GM23248 (cell line): Measurements from ENCODE around the gene HEXB. TPM values are rescaled to one million over a fixed set of nuclear protein-coding genes. Genes with fewer than 3 reads are reported as not detected.
"Not testable (repeated sequence)": the region's sequence is repeated elsewhere in the genome, so short reads cannot be mapped to it uniquely, and the experiment has no call there.

Experiments
- DNase-seq: peaks from one replicate; pipeline ENCODE4 v3.0.0-alpha.2; 2015
- H2AFZ ChIP-seq: fragments of 200-600 bp; sonication (generic); 2 replicates; pipeline ENCODE4 v1.6.1; 2016; ENCODE audit warnings: antibody characterized with exemption
- H3F3A ChIP-seq: fragments of 200-600 bp; sonication (generic); 2 replicates; pipeline ENCODE4 v1.6.1; 2016; ENCODE audit warnings: mild to moderate bottlenecking, antibody characterized with exemption, mixed run types; ENCODE audit not compliant: insufficient read depth
- H3K27ac ChIP-seq: fragments of 200-600 bp; sonication (generic); 2 replicates; pipeline ENCODE4 v1.5.1; 2016; ENCODE audit warnings: mild to moderate bottlenecking
- H3K27me3 ChIP-seq: fragments of 200-600 bp; sonication (generic); replicated peaks from 2 replicates; pipeline ENCODE4 v1.6.1; 2016; ENCODE audit warnings: mild to moderate bottlenecking; ENCODE audit not compliant: insufficient read depth
- H3K36me3 ChIP-seq: fragments of 200-600 bp; sonication (generic); 2 replicates; pipeline ENCODE4 v1.6.1; 2016; ENCODE audit warnings: low read depth, mild to moderate bottlenecking
- H3K4me1 ChIP-seq: fragments of 200-600 bp; sonication (generic); 2 replicates; pipeline ENCODE4 v1.6.1; 2016; ENCODE audit warnings: mild to moderate bottlenecking; ENCODE audit not compliant: insufficient read depth
- H3K4me2 ChIP-seq: fragments of 200-600 bp; sonication (generic); one replicate; pipeline ENCODE4 v1.6.1; 2016; ENCODE audit warnings: mild to moderate bottlenecking; ENCODE audit not compliant: unreplicated experiment
- H3K4me3 ChIP-seq: fragments of 200-600 bp; sonication (generic); 2 replicates; pipeline ENCODE4 v1.5.1; 2016; ENCODE audit warnings: mild to moderate bottlenecking
- H3K79me2 ChIP-seq: fragments of 200-600 bp; sonication (generic); 2 replicates; pipeline ENCODE4 v1.6.1; 2016; ENCODE audit warnings: mild to moderate bottlenecking; ENCODE audit not compliant: insufficient read depth
- H3K9ac ChIP-seq: fragments of 200-600 bp; sonication (generic); 2 replicates; pipeline ENCODE4 v1.6.1; 2016; ENCODE audit warnings: mild to moderate bottlenecking
- H3K9me2 ChIP-seq: fragments of 200-600 bp; sonication (generic); 2 replicates; pipeline ENCODE4 v1.6.1; 2016; ENCODE audit warnings: mixed run types, mild to moderate bottlenecking, moderate library complexity; ENCODE audit not compliant: insufficient read depth
- H3K9me3 ChIP-seq: fragments of 200-600 bp; sonication (generic); one replicate; pipeline ENCODE4 v1.6.1; 2017; ENCODE audit warnings: low read depth
- H4K20me1 ChIP-seq: fragments of 200-600 bp; sonication (generic); 2 replicates; pipeline ENCODE4 v1.6.0; 2016; ENCODE audit not compliant: insufficient read depth
- EZH2 ChIP-seq: fragments of 200-600 bp; sonication (generic); IDR thresholded peaks from 2 replicates; pipeline ENCODE4 v1.6.1; 2018; ENCODE audit warnings: antibody characterized with exemption, mild to moderate bottlenecking; ENCODE audit not compliant: insufficient read depth, poor library complexity, severe bottlenecking
- EZH2phosphoT487 ChIP-seq: fragments of 200-600 bp; sonication (generic); IDR thresholded peaks from 2 replicates; pipeline ENCODE4 v1.6.1; 2018; ENCODE audit warnings: antibody characterized with exemption, moderate library complexity, mild to moderate bottlenecking, low read depth; ENCODE audit not compliant: insufficient read depth
- WGBS, 2 experiments: methylation state at CpG; one replicate each; pipeline ENCODE4 v1.1.6; 2015 to 2017; ENCODE audit warnings: low lambda C conversion rate in 2 of 2, low coverage in 1 of 2; ENCODE audit errors: missing lambda C conversion rate in 2 of 2; 5-methylcytosine and 5-hydroxymethylcytosine counted together
- in situ Hi-C: fragments of 300-500 bp; cut with MboI; formaldehyde crosslinking; loops from 2 replicates; pipeline ENCODE4 v1.15.0; 2020
- polyA plus RNA-seq: library from polyadenylated mRNA; unstranded; fragments of >200 nt; fragmentation: Nextera tagmentation; extraction: Ambion mirVana; gene quantifications from 2 replicates; pipeline ENCODE4 v1.2.1, GENCODE V29; 2016
- total RNA-seq: library from RNA; depleted of rRNA; stranded (reverse); fragments of >200 nt; shearing (Covaris generic); gene quantifications from 2 replicates; pipeline ENCODE4 v1.2.3, GENCODE V29; 2014

HEXB gene
- total and polyA plus RNA-seq, 2 experiments from 2014 or later, result 106 to 127 TPM

GRCh38 chr5:74717596-74717995, 32.6 kb downstream of the HEXB start:
- H3K4me1 ChIP-seq, result no peaks in the 10 kb centered on the region
- WGBS, 2 experiments, result 90 to 98% methylated on average over 1 of the region's 1 CpG
- peaks cover 32% of the 10 kb centered on the region for H3K36me3 ChIP-seq
- DNase-seq, result no peak
- H3K27ac ChIP-seq, result no peak overlapping the region
- no peak overlapping the region for H2AFZ ChIP-seq
- H3K4me2 ChIP-seq, result no peak overlapping the region
- no peaks in the 10 kb centered on the region for H3K79me2 ChIP-seq
- no peaks in the 10 kb centered on the region for H3K9me2 ChIP-seq
- in situ Hi-C loops, result no loop called here
- no peaks in the 10 kb centered on the region for H4K20me1 ChIP-seq
- H3K4me3 ChIP-seq, result no peak overlapping the region
- no peaks in the 10 kb centered on the region for H3K27me3 ChIP-seq
- no peak overlapping the region for H3K9ac ChIP-seq
- no peak for TF ChIP-seq EZH2
- TF ChIP-seq EZH2phosphoT487, result no peak
- H3K9me3 ChIP-seq, result no peaks in the 10 kb centered on the region
- H3F3A ChIP-seq, result no peaks in the 10 kb centered on the region

- H3K36me3 ChIP-seq, result peaks cover 53% of the 10 kb centered on the region
- H3K4me1 ChIP-seq, result no peaks in the 10 kb centered on the region
- no peak overlapping the region for H2AFZ ChIP-seq
- H3K9me2 ChIP-seq, result no peaks in the 10 kb centered on the region
- no peak overlapping the region for H3K9ac ChIP-seq
- H3K27me3 ChIP-seq, result no peaks in the 10 kb centered on the region
- H4K20me1 ChIP-seq, result no peaks in the 10 kb centered on the region
- H3K79me2 ChIP-seq, result no peaks in the 10 kb centered on the region
- DNase-seq, result no peak
- H3K4me3 ChIP-seq, result no peak overlapping the region
- 0 out of 2 replicates have a peak, but pooled peaks cover 6% of the 10 kb centered on the region for H3F3A ChIP-seq
- H3K4me2 ChIP-seq, result no peak overlapping the region
- in situ Hi-C loops, result no loop called here
- no peak overlapping the region for H3K27ac ChIP-seq
- TF ChIP-seq EZH2 (no peak), EZH2phosphoT487 (no peak)
- no peaks in the 10 kb centered on the region for H3K9me3 ChIP-seq
- 61 to 67% methylated on average over 1 of the region's 1 CpG for WGBS, 2 experiments
Observed at GRCh38 chr5:74722271-74722670, 37.2 kb downstream of the HEXB start.

GRCh38 chr5:74725331-74725730, 40.3 kb downstream of the HEXB start:
- in situ Hi-C loops, result no loop called here
- TF ChIP-seq EZH2 (no peak), EZH2phosphoT487 (no peak)
- Histone ChIP-seq H3K4me2 (no peak overlapping the region), H3K4me1 (no peaks in the 10 kb centered on the region), H3K4me3 (no peak overlapping the region), H4K20me1 (no peaks in the 10 kb centered on the region), H3K27me3 (no peaks in the 10 kb centered on the region), H3K9me3 (no peaks in the 10 kb centered on the region), H3K79me2 (no peaks in the 10 kb centered on the region), H2AFZ (no peak overlapping the region), H3K36me3 (peaks cover 50% of the 10 kb centered on the region), H3K9me2 (no peaks in the 10 kb centered on the region), H3K27ac (no peak overlapping the region), H3F3A (0 out of 2 replicates have a peak, but pooled peaks cover 6% of the 10 kb centered on the region), H3K9ac (no peak overlapping the region)
- no peak for DNase-seq
- WGBS, 2 experiments, result 97 to 100% methylated on average over 1 of the region's 1 CpG

GRCh38 chr5:74736759-74737158, 51.7 kb downstream of the HEXB start:
- 97% methylated on average over 6 of the region's 6 CpGs for WGBS, 2 experiments
- H2AFZ ChIP-seq, result no peak overlapping the region
- no peaks in the 10 kb centered on the region for H3K9me3 ChIP-seq
- H4K20me1 ChIP-seq, result no peaks in the 10 kb centered on the region
- H3K4me3 ChIP-seq, result no peak overlapping the region
- no peak overlapping the region for H3K27ac ChIP-seq
- H3K36me3 ChIP-seq, result peaks cover 53% of the 10 kb centered on the region
- no peak overlapping the region for H3K4me2 ChIP-seq
- no peaks in the 10 kb centered on the region for H3K79me2 ChIP-seq
- H3F3A ChIP-seq, result no peaks in the 10 kb centered on the region
- TF ChIP-seq EZH2phosphoT487 (no peak), EZH2 (no peak)
- H3K27me3 ChIP-seq, result no peaks in the 10 kb centered on the region
- no peak overlapping the region for H3K9ac ChIP-seq
- in situ Hi-C loops, result no loop called here
- DNase-seq, result no peak
- H3K9me2 ChIP-seq, result no peaks in the 10 kb centered on the region
- H3K4me1 ChIP-seq, result no peaks in the 10 kb centered on the region

GRCh38 chr5:74738406-74738805, 53.4 kb downstream of the HEXB start:
- Histone ChIP-seq H4K20me1 (no peaks in the 10 kb centered on the region), H3K4me2 (no peak overlapping the region), H3K9ac (no peak overlapping the region), H3K27me3 (no peaks in the 10 kb centered on the region), H3K79me2 (no peaks in the 10 kb centered on the region), H3F3A (no peaks in the 10 kb centered on the region), H3K9me2 (no peaks in the 10 kb centered on the region), H3K36me3 (peaks cover 57% of the 10 kb centered on the region), H3K4me1 (no peaks in the 10 kb centered on the region), H3K4me3 (no peak overlapping the region), H2AFZ (no peak overlapping the region), H3K9me3 (no peaks in the 10 kb centered on the region), H3K27ac (no peak overlapping the region)
- TF ChIP-seq EZH2, result no peak
- TF ChIP-seq EZH2phosphoT487, result no peak
- no peak for DNase-seq
- in situ Hi-C loops, result no loop called here
- WGBS, 2 experiments, result 99 to 100% methylated on average over 4 of the region's 4 CpGs

GRCh38 chr5:74748742-74749141, 63.7 kb downstream of the HEXB start:
- Histone ChIP-seq H3K79me2 (peaks cover 12% of the 10 kb centered on the region), H3K36me3 (peaks cover 51% of the 10 kb centered on the region)
- DNase-seq, H3K9ac ChIP-seq, H4K20me1 ChIP-seq, H3K4me2 ChIP-seq, H3K9me3 ChIP-seq, H3K4me1 ChIP-seq, in situ Hi-C loops, H3F3A ChIP-seq, H3K27me3 ChIP-seq, H3K4me3 ChIP-seq, H3K9me2 ChIP-seq, H2AFZ ChIP-seq, H3K27ac ChIP-seq: not testable (repeated sequence)
- 99 to 100% methylated on average over 4 of the region's 4 CpGs for WGBS, 2 experiments
